Choroid plexus epithelial cell (primary cell): Measurements from ENCODE around the gene TSPAN17.
A peak's percentile ranks its signal among the peaks of the same experiment; 100 is the strongest.
"Not testable (repeated sequence)": the region's sequence is repeated elsewhere in the genome, so short reads cannot be mapped to it uniquely, and the experiment has no call there.

Experiments
- DNase-seq: peaks from one replicate; pipeline ENCODE4 v3.0.0-alpha.2; 2010; ENCODE audit warnings: low read depth
- H3K4me3 ChIP-seq: 2 replicates; pipeline ENCODE4 v1.5.1; 2011; ENCODE audit warnings: low read depth, mild to moderate bottlenecking, control low read depth, low read length, moderate library complexity
- CTCF ChIP-seq: conservative IDR thresholded peaks from 2 replicates; pipeline ENCODE4 v1.5.1; 2011; ENCODE audit warnings: low read depth, mild to moderate bottlenecking, control low read depth, inconsistent platforms, low read length, moderate library complexity

The TSPAN17 gene

GRCh38 chr5:176697267-176697933 is 50.1 kb downstream of the TSPAN17 start:
- no peak for DNase-seq
- H3K4me3 ChIP-seq, result no peak overlapping the region
- no peak for TF ChIP-seq CTCF

GRCh38 chr5:176697934-176698538 is 50.8 kb downstream of the TSPAN17 start:
- DNase-seq, result no peak
- no peak overlapping the region for H3K4me3 ChIP-seq
- no peak for TF ChIP-seq CTCF

- H3K4me3 ChIP-seq, DNase-seq: not testable (repeated sequence)
These were observed 52.2 kb downstream of the TSPAN17 start for GRCh38 chr5:176699446-176699845.

- DNase-seq, result peak; percentile 22
- TF ChIP-seq CTCF, result peak; percentile 59
- no peak overlapping the region for H3K4me3 ChIP-seq
These were observed 53.1 kb downstream of the TSPAN17 start for GRCh38 chr5:176700239-176700847.

GRCh38 chr5:176702671-176703641 is 55.7 kb downstream of the TSPAN17 start:
- DNase-seq, result no peak
- no peak for TF ChIP-seq CTCF
- no peak overlapping the region for H3K4me3 ChIP-seq

GRCh38 chr5:176703857-176704256 is 56.6 kb downstream of the TSPAN17 start:
- no peak for TF ChIP-seq CTCF
- H3K4me3 ChIP-seq, result no peak overlapping the region
- DNase-seq, result no peak

- TF ChIP-seq CTCF, result no peak
- no peak overlapping the region for H3K4me3 ChIP-seq
- no peak for DNase-seq
These were observed 57.1 kb downstream of the TSPAN17 start for GRCh38 chr5:176704355-176704754.
